ENCODE results near the gene EEFSEC.

Gene EEFSEC

DNA sequence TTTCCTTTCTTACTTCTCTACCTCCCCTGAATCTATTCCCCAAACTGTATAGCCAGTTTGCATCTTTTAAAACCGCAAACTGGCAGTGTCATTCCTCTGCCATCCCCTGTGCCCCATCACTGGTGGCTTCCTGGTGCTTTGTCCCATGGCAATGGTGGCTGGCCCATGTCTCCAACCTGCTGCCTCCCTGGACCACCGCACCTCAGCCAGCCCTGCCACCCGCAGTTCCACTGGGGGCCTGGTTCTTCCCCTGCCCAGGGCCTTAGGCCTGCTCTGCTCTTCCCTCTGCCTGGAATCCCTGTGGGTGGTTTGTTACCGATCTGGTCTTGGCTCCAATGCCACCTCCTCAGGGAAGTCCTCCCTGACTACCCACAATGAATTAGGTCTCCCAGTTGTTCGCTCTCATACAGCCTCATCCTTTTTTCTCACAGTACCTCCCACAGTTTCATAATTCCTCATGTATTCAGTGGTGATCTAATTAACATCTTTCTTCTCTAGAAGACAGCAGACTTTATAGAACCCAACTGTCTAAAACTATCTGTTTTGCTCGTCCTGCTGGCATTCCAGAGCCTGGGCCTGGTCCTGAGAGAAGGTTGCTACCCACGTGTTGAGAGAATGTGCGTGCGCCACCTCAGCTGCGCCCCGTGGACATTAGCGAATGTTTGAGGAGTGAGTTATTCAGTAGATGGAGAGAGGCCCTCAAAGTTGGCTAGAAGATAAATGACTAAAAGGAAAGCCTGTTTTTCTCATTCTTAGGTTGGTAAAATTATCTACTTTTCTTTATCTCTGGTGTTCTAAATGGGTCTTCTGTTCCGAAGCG, 183.3 kb downstream of the EEFSEC start:
- DNase-seq (ENCODE audit: low read depth): no peak

GRCh38 chr3:128337305-128337704, 184.0 kb downstream of the EEFSEC start:
- no peak for DNase-seq (ENCODE audit: low read depth)

- no peak for DNase-seq (ENCODE audit: low read depth)
These were observed 185.5 kb downstream of the EEFSEC start for GRCh38 chr3:128338536-128339330.

DNA sequence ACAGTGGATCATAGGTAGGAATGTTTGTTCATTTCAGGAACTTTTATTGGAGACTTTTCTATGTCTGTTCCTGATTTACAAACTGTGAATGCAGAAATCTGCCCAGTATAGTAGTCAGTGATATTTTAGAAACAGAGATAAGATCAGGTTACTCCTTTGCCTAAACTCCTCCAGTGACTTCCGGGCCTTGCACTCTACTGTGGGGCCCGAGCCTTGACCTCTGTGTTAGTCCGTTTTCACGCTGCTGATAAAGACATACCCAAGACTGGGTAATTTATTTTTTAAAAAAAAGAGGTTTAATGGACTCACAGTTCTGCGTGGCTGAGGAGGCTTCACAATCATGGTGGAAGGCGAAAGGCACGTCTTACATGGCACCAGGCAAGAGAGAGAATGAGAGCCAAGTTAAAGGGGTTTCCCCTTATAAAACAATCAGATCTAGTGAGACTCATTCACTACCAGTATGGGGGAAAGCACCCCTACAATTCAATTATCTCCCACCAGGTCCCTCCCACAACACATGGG, 186.3 kb downstream of the EEFSEC start:
- no peak for DNase-seq (ENCODE audit: low read depth)

DNA sequence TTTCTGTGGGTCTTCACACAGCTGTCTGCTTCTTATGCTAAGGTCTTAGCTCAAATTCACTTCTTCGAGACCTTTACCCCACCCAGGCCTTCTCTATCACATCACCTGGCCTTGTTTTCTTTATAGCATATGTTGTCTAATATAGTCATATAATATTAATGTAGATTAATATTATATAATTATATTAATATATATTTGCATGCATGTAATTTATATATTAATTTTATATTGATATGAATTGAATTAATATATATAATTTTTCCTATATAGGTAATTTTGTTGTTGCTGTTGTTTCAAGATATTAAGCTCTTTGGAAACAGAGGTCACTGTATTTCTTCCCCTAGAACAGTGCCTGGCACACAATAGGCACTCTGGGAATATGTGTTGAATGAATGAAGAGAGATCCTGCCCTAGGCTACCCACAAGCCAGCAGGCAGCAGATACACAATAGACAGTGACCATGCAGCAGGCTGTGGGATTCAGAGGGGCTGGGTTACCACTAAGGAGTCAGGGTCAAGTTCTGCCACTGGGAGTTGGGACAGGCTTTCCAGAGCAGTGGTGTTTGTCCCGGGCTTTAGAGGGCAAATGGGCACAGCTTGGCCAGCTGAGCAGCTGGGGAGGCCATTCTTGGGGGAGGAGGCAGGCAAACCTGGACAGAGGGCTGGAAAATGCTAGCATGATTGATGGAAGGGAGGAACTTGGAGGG, 187.1 kb downstream of the EEFSEC start:
- no peak for DNase-seq (ENCODE audit: low read depth)

DNA sequence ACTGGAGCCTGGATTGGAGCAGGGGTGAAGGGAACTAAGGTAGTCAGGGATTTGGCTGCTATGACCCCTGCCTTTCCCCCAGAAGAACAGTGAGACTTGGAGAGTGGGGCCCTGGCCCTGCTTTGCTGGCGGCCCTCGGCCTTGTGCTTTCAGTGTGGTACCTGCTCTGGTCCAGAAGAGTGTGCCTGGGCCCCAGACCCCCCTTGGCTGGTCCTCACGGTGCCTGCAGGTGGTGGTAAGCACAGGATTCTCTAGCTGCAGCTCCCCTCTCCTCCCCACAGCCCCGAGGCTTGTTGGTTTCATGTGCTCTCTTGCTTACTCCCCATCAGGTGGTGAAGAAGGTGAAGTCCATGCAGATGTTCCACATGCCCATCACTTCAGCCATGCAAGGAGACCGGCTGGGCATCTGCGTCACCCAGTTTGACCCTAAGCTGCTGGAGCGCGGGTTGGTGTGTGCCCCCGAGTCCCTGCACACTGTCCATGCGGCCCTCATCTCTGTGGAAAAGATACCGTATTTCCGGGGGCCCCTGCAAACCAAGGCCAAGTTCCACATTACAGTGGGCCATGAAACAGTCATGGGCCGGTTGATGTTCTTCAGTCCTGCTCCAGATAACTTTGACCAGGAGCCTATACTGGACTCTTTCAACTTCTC, 187.7 kb downstream of the EEFSEC start:
- no peak for DNase-seq (ENCODE audit: low read depth)

DNA sequence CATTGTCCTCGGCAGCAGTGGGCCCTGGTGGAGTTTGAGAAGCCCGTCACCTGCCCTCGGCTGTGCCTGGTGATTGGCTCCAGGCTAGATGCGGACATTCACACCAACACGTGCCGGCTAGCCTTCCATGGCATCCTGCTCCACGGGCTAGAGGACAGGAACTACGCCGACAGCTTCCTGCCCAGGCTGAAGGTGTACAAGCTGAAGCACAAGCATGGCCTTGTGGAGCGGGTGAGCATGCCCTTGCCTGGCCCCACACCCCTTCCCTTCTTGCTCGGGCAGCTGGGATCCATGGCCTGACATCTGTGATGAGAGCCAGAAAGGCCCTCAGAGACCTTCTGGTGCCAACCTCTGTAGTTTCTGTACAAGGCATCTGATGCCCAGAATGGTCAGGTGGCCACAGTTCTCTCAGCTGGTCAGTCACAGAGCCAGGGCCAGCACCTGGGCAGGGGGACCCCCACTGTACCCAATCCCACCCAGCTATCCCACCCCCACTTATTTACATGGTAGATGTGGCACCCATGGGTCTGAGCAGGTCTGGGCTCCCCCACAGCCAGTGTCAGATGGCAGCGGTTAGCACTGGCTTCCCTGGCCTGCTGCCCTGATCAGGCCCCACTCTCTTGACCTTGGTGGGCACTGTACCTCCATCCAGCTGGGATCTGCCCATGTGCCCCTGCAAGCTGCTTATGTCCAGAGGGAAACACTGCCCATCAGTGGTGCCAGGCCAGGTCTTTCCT, 188.5 kb downstream of the EEFSEC start:
- no peak for DNase-seq (ENCODE audit: low read depth)

GRCh38 chr3:128342701-128343180, 189.5 kb downstream of the EEFSEC start:
- no peak for DNase-seq (ENCODE audit: low read depth)

- no peak for DNase-seq (ENCODE audit: low read depth)
These were observed 190.2 kb downstream of the EEFSEC start for GRCh38 chr3:128343287-128344051.

DNA sequence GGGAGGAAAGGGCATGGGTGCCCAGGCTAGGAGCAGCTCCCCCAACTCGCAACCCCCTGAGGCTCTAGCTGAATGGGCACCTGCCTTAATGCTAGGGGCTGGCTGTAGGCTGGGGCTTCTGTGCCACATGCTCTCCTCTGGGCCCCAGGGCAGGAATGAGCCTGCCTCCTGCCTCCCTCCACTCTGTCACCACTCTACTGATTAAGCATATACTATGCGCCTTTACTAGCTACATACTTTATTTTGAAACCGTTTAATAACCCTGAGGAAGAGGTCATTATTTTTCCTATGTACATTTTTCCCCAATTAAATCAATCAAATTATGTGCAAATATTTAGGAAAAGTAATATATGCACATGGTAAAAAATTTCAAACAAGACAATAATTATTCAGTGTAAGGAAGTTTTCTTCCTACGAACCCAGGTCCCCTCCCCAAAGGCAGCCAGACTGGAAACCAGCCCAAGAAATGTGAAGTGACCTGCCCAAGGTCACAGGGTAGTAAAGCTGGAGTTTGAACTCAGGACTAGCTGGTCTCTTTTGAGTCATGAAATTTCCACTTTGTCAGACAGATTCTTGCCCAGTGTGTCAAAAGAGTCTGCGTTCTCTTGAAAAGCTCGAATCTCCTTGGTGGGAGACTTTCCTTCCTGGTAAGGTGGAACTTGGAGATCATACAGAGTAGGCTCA, 190.9 kb downstream of the EEFSEC start:
- no peak for DNase-seq (ENCODE audit: low read depth)

- no peak for DNase-seq (ENCODE audit: low read depth)
These were observed 191.9 kb downstream of the EEFSEC start for GRCh38 chr3:128345196-128345595.

DNA sequence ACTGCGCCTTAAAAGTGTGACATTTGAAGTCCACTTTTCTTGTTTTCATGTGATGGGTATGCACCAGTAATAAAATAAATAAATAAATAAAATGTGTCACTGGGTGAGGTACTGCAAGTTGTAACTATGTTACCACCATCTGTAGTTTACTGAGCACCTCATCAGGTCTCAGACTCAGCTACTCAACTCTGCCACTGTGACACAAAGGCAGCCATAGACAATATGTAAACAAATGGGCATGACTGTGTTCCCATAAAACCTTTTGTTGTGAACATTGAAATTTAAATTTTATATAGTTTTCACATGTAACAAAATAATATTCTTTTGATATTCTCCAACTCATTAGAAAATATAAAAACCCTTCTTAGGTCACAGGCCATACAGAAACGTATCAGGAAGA, 193.3 kb downstream of the EEFSEC start:
- no peak for DNase-seq (ENCODE audit: low read depth)

DNA sequence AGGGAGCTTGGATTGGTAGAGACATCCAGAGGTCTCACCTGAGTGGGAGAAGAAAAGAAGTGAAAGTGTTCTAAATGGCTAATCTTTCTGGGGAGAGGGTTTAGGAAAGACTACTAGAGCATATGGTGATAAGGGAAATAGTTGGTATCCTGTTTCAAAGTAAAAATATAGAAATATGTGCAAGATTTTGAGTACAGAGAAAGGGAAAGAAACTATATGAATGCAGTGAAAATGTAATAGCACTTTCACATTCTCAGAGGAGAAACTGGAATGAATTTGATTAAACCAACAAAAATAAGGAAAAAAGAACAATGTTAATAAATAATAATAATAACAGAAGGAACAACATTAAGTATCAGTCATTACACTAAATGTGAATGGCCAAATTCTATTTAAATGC, 194.0 kb downstream of the EEFSEC start:
- DNase-seq (ENCODE audit: low read depth): no peak

DNA sequence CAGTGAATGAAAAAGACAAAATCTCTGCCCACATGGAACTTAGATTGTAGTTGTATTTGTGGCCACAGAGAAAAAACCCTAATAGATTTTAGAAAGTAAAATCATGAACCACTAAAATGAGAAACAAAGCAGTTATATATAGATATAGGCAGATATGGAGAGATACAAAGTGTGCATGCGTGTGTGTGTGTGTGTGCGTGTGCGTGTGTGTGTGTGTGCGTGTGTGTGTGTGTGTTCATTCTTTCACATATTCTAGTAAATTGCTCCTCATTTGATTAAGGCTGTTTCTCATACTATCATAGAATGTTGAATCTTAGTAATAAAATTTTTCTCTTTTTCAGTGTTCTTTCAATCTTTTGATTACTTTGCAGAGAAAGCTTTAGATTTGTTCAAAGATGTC, 194.8 kb downstream of the EEFSEC start:
- DNase-seq (ENCODE audit: low read depth): no peak

GRCh38 chr3:128348805-128349531, 195.7 kb downstream of the EEFSEC start:
- DNase-seq (ENCODE audit: low read depth): no peak

- DNase-seq (ENCODE audit: low read depth): no peak
These were observed 196.8 kb downstream of the EEFSEC start for GRCh38 chr3:128349963-128350599.

DNA sequence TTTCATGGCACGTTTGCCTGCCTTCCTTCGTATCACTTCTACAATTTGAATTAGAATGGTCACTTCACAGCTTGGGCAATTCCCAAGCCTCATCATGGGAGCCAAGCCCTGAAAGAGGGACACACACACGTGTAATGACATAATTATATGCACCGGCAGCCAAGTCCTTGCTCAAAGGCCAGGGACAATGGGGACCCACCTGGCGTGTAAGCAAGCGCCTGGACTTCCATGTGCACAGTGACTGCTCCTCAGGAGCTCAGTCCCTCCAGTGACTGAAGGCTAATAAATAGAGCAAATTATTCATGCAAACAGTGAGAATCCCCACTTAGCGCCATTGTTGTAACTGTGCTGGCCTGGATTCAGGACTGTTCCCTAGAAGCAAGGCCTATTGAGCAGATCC, 198.3 kb downstream of the EEFSEC start:
- DNase-seq (ENCODE audit: low read depth): no peak

GRCh38 chr3:128352326-128352725, 199.0 kb downstream of the EEFSEC start:
- no peak for DNase-seq (ENCODE audit: low read depth)

Data from stimulated activated CD4-positive, alpha-beta T cell treated with anti-CD3 and anti-CD28 coated beads, Interleukin-2, amount 100 ng/mL, for 4 hours (primary cell).